Measurements from ENCODE around the gene L3MBTL4.

DNA sequence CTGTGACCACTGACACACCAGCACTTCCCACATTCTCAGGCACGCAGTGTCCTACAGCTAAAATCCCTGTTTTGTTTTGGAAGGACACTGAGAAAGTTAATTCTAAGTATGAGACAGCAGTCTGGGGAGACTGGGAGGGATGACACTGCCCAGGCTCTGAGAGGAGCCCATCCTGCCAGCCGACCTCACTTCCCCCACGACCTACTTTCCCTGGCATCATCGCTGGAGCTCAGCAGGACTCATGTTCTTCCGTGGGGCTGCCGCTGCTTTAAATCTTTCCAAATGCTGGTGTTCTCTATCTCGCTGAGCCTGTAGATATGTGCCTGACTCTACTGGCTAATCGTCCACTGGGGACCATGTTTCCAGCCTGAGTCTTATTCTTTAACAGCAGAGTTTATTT lies 450.6 kb downstream of the L3MBTL4 start:
- TF ChIP-seq YY1 (IDR thresholded peaks at IDR 0.05; ENCODE audit: extremely low read depth, insufficient replicate concordance, low read depth, low read length): no peak
- no peak for TF ChIP-seq ZBTB33 (IDR thresholded peaks at IDR 0.05; ENCODE audit: extremely low read depth, insufficient replicate concordance, low read length)
- TF ChIP-seq, protein P1, sequence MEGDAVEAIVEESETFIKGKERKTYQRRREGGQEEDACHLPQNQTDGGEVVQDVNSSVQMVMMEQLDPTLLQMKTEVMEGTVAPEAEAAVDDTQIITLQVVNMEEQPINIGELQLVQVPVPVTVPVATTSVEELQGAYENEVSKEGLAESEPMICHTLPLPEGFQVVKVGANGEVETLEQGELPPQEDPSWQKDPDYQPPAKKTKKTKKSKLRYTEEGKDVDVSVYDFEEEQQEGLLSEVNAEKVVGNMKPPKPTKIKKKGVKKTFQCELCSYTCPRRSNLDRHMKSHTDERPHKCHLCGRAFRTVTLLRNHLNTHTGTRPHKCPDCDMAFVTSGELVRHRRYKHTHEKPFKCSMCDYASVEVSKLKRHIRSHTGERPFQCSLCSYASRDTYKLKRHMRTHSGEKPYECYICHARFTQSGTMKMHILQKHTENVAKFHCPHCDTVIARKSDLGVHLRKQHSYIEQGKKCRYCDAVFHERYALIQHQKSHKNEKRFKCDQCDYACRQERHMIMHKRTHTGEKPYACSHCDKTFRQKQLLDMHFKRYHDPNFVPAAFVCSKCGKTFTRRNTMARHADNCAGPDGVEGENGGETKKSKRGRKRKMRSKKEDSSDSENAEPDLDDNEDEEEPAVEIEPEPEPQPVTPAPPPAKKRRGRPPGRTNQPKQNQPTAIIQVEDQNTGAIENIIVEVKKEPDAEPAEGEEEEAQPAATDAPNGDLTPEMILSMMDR (IDR thresholded peaks at IDR 0.05 in 2 of 3, conservative IDR thresholded peaks at IDR 0.05 in 1 of 3; ENCODE audit: borderline replicate concordance in 1 of 3, insufficient read depth in 1 of 3, low read depth in 2 of 3, low read length in 2 of 3): no peak
- no peak for TF ChIP-seq EGR1 (IDR thresholded peaks at IDR 0.05; ENCODE audit: low read depth)
- TF ChIP-seq POLR2A (IDR thresholded peaks at IDR 0.05; ENCODE audit: borderline replicate concordance, extremely low read depth, insufficient read depth, insufficient read length): no peak
- TF ChIP-seq JUND (IDR thresholded peaks at IDR 0.05): no peak
- no peak for TF ChIP-seq SP1 (IDR thresholded peaks at IDR 0.05; ENCODE audit: low read depth)
- no peak for TF ChIP-seq ZFX (IDR thresholded peaks at IDR 0.05)
- TF ChIP-seq EZH2 (IDR thresholded peaks at IDR 0.05): no peak
- TF ChIP-seq POLR2AphosphoS5 (IDR thresholded peaks at IDR 0.05; ENCODE audit: low read depth, low read length): no peak
- TF ChIP-seq SIN3A (IDR thresholded peaks at IDR 0.05; ENCODE audit: low read depth): no peak
